ENCODE measurements around the gene PDCL2. TPM values are rescaled to one million over a fixed set of nuclear protein-coding genes. Genes with fewer than 3 reads are reported as not detected.

Gene PDCL2
- total RNA-seq, 2 experiments from 2014 or later, result not detected

DNA sequence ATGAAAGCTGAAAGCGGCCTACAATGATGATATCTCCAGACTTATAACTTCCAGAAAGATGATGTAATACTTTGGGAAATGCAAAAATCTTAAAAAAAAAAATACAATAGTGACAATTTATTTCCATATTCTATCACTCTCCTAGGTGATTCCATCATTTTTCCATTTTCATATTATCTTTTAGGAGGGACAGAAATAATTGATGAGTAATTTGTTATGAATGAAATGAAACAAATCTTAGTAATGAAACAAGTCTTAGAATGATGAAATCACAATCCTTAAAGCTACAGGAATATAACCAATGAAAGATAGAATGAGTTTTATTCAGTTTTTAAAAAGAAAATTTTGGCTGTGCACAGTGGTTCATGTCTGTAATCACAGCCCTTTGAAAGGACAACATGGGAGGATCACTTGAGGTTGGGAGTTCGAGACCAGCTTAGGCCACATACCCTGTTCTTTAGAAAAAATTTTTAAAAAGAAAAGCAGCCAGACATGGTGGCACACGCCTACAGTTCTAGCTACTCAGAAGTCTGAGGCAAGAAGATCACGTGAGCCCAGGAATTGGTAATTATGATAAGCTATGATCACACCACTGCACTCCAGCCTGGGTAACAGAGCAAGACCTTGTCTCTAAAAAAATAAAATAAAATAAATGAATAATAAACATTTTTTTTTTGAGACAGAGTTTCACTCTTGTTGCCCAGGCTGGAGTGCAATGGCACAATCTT, 67.0 kb downstream of the PDCL2 start:
- no peak overlapping the region for H3K27ac Mint-ChIP-seq
- POLR2A ChIA-PET, result no interaction called here
- no peaks in the 10 kb centered on the region for H3K4me1 Mint-ChIP-seq (ENCODE audit: low read depth)
- peaks cover 8% of the 10 kb centered on the region for H3K9me3 Mint-ChIP-seq (ENCODE audit: insufficient read depth)
- DNase-seq (no peak), ATAC-seq (no peak)
- no peak overlapping the region for H3K4me3 Mint-ChIP-seq
- peaks cover 18% of the 10 kb centered on the region for H3K36me3 Mint-ChIP-seq (ENCODE audit: low read depth)
- CTCF ChIA-PET, result no interaction called here
- H3K27me3 Mint-ChIP-seq (ENCODE audit: low read depth), result no peaks in the 10 kb centered on the region

DNA sequence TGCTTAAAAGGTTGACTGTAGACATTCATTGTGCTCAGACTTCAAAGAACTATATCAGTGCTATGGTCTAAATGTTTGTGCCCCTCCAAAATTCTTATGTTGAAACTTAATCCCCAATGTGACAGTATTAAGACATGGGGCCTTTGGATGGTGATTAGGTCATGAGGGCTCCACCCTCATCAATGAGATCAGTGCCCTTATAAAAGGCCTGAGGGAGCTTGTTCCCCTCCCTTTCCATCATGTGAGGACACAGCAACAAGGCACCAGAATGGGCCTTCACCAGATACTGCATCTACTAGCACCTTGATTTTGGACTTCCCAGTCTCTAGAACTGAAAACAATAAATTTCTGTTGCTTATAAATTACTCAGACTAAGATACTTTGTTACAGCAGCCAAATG, 73.6 kb downstream of the PDCL2 start:
- H3K27me3 Mint-ChIP-seq (ENCODE audit: low read depth), result no peaks in the 10 kb centered on the region
- POLR2A ChIA-PET, result no interaction called here
- H3K27ac Mint-ChIP-seq, result no peak overlapping the region
- H3K4me1 Mint-ChIP-seq (ENCODE audit: low read depth), result no peaks in the 10 kb centered on the region
- H3K9me3 Mint-ChIP-seq (ENCODE audit: insufficient read depth), result peaks cover 3% of the 10 kb centered on the region
- no peak for ATAC-seq
- CTCF ChIA-PET, result interaction anchor here (0.8 kb wide), 1 partner anchor 27 kb away, joined by 3 read pairs; no protein-coding TSS in a partner anchor
- H3K36me3 Mint-ChIP-seq (ENCODE audit: low read depth), result peaks cover 6% of the 10 kb centered on the region
- H3K4me3 Mint-ChIP-seq, result no peak overlapping the region
- no peak for DNase-seq

DNA sequence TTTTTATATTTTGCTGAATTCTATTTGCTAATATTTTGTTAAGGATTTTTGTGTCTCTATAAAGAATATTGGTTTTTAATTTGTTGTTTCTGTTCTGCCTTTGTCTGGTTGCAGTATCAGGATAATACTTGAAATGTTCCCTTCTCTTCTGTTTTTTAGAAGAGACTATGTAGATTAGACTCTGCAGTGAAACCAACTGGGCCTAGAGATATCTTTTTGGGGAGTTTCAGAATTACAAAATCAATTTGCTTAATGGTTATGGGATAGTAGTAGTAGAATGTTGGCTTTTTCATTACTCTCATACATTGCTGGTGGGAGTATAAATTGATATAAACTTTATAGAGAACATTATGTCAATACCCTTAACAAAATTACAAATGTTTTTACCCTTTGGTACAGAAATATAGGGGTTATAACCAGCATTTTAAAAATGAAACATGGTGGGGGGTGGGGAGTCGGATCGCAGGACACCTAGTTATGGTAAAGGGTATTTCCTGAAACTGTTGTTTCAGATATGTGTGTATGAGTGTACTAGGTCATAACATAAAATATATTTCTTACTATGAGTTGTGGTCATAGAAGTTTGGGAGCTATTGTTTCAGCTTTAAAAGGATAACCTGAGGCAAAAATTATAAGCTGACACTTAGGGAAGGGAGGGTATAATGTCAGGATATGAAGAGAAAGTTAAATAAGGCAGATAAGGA, 74.4 kb downstream of the PDCL2 start:
- Mint-ChIP-seq H3K9me3 (ENCODE audit: insufficient read depth) (peaks cover 2% of the 10 kb centered on the region), H3K27me3 (ENCODE audit: low read depth) (no peaks in the 10 kb centered on the region), H3K27ac (no peak overlapping the region), H3K4me3 (no peak overlapping the region), H3K4me1 (ENCODE audit: low read depth) (no peaks in the 10 kb centered on the region), H3K36me3 (ENCODE audit: low read depth) (peaks cover 4% of the 10 kb centered on the region)
- DNase-seq (no peak), ATAC-seq (no peak)
- CTCF ChIA-PET, result no interaction called here
- POLR2A ChIA-PET, result no interaction called here

DNA sequence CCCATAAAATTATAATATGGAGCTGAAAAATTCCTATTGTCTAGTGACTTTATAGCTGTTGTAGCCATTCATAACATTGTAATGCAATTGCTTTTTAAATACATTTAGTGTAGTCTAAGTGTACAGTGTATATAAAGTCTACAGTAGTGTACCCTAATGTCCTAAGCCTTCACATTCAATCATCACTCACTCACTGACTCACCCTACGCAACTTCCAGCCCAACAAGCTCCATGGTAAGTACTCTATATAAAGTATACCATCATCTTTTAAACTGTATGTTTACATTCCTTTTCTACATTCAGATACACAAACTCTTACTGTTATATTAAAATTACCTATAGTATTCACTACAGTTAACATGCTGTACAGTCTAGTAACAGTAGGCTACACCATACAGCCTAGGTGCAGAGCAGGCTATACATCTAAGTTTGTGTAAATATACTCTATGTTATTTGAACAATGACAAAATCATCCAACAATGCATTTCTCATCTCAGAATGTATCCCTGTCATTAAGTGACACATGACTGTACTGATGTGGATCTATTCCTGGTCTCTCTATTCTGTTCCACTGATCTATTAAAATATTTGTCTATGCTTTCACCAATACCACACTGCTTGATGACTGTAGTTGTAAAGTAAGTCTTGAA, 79.0 kb downstream of the PDCL2 start:
- CTCF ChIA-PET, result no interaction called here
- POLR2A ChIA-PET, result no interaction called here
- ATAC-seq, result no peak
- H3K27ac Mint-ChIP-seq, result no peak overlapping the region
- H3K4me1 Mint-ChIP-seq (ENCODE audit: low read depth), result peaks cover 18% of the 10 kb centered on the region
- no peaks in the 10 kb centered on the region for H3K27me3 Mint-ChIP-seq (ENCODE audit: low read depth)
- no peaks in the 10 kb centered on the region for H3K9me3 Mint-ChIP-seq (ENCODE audit: insufficient read depth)
- H3K36me3 Mint-ChIP-seq (ENCODE audit: low read depth), result peaks cover 2% of the 10 kb centered on the region
- DNase-seq, result no peak
- H3K4me3 Mint-ChIP-seq, result no peak overlapping the region

DNA sequence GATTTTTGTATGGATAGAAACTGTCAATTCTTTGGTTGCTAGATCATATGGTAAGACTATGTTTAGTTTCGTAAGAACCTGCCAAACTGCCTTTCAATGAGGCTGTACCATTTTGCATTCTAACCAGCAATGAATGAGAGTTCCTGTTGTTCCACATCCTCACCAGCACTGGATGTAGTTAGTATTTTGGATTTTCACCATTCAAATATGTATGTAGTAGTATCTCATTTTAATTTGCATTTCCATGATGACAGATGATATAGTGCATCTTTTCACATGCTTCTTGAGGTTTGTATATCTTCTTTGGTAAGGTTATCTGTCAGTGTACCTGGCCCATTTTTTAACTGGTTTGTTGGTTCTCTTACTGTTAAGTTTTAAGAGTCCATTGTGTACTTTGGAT, 80.0 kb downstream of the PDCL2 start:
- no peak for ATAC-seq
- no peak for DNase-seq
- ChIA-PET CTCF (no interaction called here), POLR2A (no interaction called here)
- Mint-ChIP-seq H3K36me3 (ENCODE audit: low read depth) (peaks cover 5% of the 10 kb centered on the region), H3K4me1 (ENCODE audit: low read depth) (peaks cover 18% of the 10 kb centered on the region), H3K4me3 (no peak overlapping the region), H3K27me3 (ENCODE audit: low read depth) (no peaks in the 10 kb centered on the region), H3K9me3 (ENCODE audit: insufficient read depth) (no peaks in the 10 kb centered on the region), H3K27ac (no peak overlapping the region)

DNA sequence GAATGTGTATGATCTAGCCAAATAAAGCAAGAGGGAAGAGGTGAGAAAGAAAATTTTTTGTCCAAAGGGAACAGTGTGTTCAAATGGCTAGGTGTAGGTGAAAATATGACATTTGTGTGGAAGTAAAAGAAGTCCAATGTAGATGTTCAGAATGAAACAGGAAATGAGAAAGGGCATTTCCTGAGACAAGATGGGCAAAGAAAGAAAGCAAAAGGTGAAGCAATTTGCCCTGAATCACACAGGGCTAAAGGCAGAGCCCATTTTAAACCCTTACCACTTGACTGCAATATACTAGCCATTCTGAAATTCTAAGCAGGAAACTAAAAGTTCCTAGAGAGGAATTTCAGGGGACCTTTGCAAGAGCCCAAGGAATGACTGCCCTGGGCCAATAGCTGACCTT, 81.4 kb downstream of the PDCL2 start:
- ChIA-PET POLR2A (no interaction called here), CTCF (no interaction called here)
- H3K4me3 Mint-ChIP-seq, result no peak overlapping the region
- peaks cover 5% of the 10 kb centered on the region for H3K36me3 Mint-ChIP-seq (ENCODE audit: low read depth)
- H3K27me3 Mint-ChIP-seq (ENCODE audit: low read depth), result no peaks in the 10 kb centered on the region
- DNase-seq (no peak), ATAC-seq (no peak)
- no peaks in the 10 kb centered on the region for H3K9me3 Mint-ChIP-seq (ENCODE audit: insufficient read depth)
- peaks cover 18% of the 10 kb centered on the region for H3K4me1 Mint-ChIP-seq (ENCODE audit: low read depth)
- no peak overlapping the region for H3K27ac Mint-ChIP-seq

DNA sequence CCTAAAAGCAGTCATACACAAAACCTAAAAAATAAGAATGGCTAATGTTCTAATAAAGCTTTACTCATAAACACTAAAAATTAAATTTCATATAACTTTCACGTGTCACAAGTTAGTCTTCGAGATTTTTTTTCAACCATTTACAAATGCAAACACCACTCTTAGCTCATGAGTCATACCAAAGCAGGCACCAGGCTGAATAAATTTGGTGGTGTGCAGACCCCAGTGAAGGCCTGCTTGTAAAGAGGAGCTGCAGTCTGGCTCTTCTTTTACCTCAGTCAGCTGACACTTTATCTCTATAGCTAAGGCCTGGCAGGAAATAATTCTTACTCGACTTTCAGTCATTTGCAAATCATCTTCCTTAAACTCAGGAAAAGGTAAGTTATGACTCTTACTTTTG, 82.8 kb downstream of the PDCL2 start:
- ChIA-PET POLR2A (no interaction called here), CTCF (no interaction called here)
- Mint-ChIP-seq H3K9me3 (ENCODE audit: insufficient read depth) (no peaks in the 10 kb centered on the region), H3K36me3 (ENCODE audit: low read depth) (peaks cover 5% of the 10 kb centered on the region), H3K27me3 (ENCODE audit: low read depth) (no peaks in the 10 kb centered on the region), H3K4me3 (no peak overlapping the region), H3K27ac (no peak overlapping the region), H3K4me1 (ENCODE audit: low read depth) (peaks cover 18% of the 10 kb centered on the region)
- ATAC-seq, result no peak
- DNase-seq, result no peak

DNA sequence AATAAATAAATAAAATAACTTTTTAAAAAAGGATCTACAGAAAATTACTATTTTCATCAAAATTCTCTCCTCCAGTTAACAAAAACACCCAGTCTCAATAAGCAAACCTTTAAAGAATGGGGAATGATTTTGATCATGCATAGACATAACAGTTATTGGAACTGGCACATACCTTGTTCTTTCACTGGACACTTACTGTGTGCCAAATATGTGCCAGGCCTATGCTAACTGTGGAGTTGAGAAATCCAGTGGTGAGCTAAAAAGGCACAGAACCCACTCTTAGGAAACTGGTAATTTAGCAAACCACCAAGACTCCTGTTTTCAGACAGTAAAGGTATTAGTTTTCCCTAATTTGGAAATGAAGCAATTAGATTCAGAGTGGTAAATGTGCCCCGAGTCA, 84.4 kb downstream of the PDCL2 start:
- H3K4me3 Mint-ChIP-seq, result no peak overlapping the region
- DNase-seq (no peak), ATAC-seq (no peak)
- H3K27me3 Mint-ChIP-seq (ENCODE audit: low read depth), result no peaks in the 10 kb centered on the region
- ChIA-PET CTCF (no interaction called here), POLR2A (no interaction called here)
- H3K27ac Mint-ChIP-seq, result no peak overlapping the region
- H3K36me3 Mint-ChIP-seq (ENCODE audit: low read depth), result peaks cover 11% of the 10 kb centered on the region
- H3K4me1 Mint-ChIP-seq (ENCODE audit: low read depth), result peaks cover 18% of the 10 kb centered on the region
- H3K9me3 Mint-ChIP-seq (ENCODE audit: insufficient read depth), result no peaks in the 10 kb centered on the region

Other genes with a start within 250 kb of the PDCL2 start
- 1 to 10 TPM; 6.5 to 8.6 TPM for gene SRD5A3, start 246.0 kb downstream of the PDCL2 start, total RNA-seq
- 10 to 100 TPM; 66.2 to 68.7 TPM for gene TMEM165, start 196.3 kb downstream of the PDCL2 start, total RNA-seq
- gene CLOCK, start 45.3 kb downstream of the PDCL2 start, total RNA-seq, result 1 to 10 TPM; 7.1 to 9.3 TPM
- gene NMU, start 44.1 kb upstream of the PDCL2 start, total RNA-seq, result not detected
- not detected for gene EXOC1L, start 227.5 kb upstream of the PDCL2 start, total RNA-seq